SK-N-MC (cell line): ENCODE measurements around the gene CNKSR1.
"Not testable (repeated sequence)": the region's sequence is repeated elsewhere in the genome, so short reads cannot be mapped to it uniquely, and the experiment has no call there.

ENCODE experiments used
- DNase-seq: peaks from one replicate; pipeline ENCODE4 v3.0.0-alpha.2; 2011; ENCODE audit warnings: low read depth, low spot score
- H3K27ac ChIP-seq: fragments of 200-600 bp; sonication (generic); 2 replicates; pipeline ENCODE4 v1.5.1; 2016; ENCODE audit warnings: mixed run types
- H3K36me3 ChIP-seq: fragments of 200-600 bp; sonication (generic); 2 replicates; pipeline ENCODE4 v1.6.1; 2017; ENCODE audit warnings: antibody characterized with exemption, low read length, mixed read lengths; ENCODE audit not compliant: insufficient read depth
- H3K4me3 ChIP-seq: fragments of 200-600 bp; sonication (generic); 2 replicates; pipeline ENCODE4 v1.5.1; 2016
- H3K9ac ChIP-seq: fragments of 200-600 bp; sonication (generic); 2 replicates; pipeline ENCODE4 v1.8.0; 2017; ENCODE audit warnings: mixed run types, mixed read lengths; ENCODE audit not compliant: insufficient read length
- H3K9me3 ChIP-seq: fragments of 200-600 bp; sonication (generic); 2 replicates; pipeline ENCODE4 v1.6.1; 2017; ENCODE audit warnings: low read depth, mild to moderate bottlenecking, antibody characterized with exemption, low read length, moderate library complexity, mixed read lengths
- EZH2 ChIP-seq: fragments of 200-600 bp; sonication (generic); IDR thresholded peaks from one replicate; pipeline ENCODE4 v1.6.1; 2017; ENCODE audit warnings: antibody characterized with exemption
- FOXP2 ChIP-seq: optimal IDR thresholded peaks from 2 replicates; pipeline ENCODE3; 2011; ENCODE audit warnings: mild to moderate bottlenecking, moderate library complexity; ENCODE audit not compliant: insufficient read depth; ENCODE audit errors: extremely low read length, control extremely low read depth
- POLR2AphosphoS5 ChIP-seq: IDR thresholded peaks from 2 replicates; pipeline ENCODE4 v1.6.1; 2012; ENCODE audit warnings: mild to moderate bottlenecking, low read depth, low read length, borderline replicate concordance

Gene CNKSR1

DNA sequence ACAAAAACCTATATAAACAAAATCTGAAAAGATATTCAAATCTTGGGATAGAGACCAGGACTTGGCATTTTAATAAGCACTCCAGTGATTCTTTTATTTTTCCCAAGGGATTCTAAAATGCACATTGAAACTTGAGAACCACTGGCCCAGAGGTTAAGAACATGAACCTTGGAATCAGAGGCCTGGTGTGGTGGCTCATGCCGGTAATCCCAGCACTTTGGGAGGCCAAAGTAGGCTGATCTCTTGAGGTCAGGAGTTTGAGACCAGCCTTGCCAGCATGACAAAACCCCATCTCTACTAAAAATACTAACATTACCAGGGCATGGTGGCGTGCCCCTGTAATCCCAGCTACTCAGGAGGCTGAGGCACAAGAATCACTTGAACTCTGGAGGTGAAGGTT, 43.8 kb downstream of the CNKSR1 start:
- TF ChIP-seq POLR2AphosphoS5 (no peak), FOXP2 (no peak), EZH2 (no peak)
- Histone ChIP-seq H3K9me3 (no peaks in the 10 kb centered on the region), H3K36me3 (no peaks in the 10 kb centered on the region), H3K27ac (no peak overlapping the region), H3K4me3 (no peak overlapping the region), H3K9ac (no peak overlapping the region)
- no peak for DNase-seq

DNA sequence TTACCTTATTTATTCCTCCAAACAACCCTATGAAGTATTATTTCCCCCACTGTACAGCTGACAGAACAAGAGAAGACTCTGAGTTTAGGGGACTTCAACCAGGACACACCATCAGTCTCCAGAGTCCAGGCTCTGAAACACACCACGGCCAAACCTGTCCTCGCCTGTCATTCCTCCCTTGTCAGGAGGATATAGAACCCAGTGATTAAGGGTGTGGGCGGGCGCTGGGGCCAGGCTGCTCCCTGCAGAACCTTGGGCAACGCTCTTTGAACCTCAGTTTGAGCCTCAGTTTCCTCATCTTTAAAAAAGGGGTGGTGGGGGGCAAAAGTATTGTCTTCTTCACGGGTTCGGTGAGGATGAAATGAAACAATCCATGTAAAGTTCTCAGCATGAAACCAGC, 47.3 kb downstream of the CNKSR1 start:
- no peak overlapping the region for H3K9ac ChIP-seq
- H3K9me3 ChIP-seq = no peaks in the 10 kb centered on the region
- no peaks in the 10 kb centered on the region for H3K36me3 ChIP-seq
- DNase-seq = no peak
- TF ChIP-seq FOXP2 (no peak), POLR2AphosphoS5 (no peak), EZH2 (no peak)
- no peak overlapping the region for H3K4me3 ChIP-seq
- H3K27ac ChIP-seq = no peak overlapping the region

DNA sequence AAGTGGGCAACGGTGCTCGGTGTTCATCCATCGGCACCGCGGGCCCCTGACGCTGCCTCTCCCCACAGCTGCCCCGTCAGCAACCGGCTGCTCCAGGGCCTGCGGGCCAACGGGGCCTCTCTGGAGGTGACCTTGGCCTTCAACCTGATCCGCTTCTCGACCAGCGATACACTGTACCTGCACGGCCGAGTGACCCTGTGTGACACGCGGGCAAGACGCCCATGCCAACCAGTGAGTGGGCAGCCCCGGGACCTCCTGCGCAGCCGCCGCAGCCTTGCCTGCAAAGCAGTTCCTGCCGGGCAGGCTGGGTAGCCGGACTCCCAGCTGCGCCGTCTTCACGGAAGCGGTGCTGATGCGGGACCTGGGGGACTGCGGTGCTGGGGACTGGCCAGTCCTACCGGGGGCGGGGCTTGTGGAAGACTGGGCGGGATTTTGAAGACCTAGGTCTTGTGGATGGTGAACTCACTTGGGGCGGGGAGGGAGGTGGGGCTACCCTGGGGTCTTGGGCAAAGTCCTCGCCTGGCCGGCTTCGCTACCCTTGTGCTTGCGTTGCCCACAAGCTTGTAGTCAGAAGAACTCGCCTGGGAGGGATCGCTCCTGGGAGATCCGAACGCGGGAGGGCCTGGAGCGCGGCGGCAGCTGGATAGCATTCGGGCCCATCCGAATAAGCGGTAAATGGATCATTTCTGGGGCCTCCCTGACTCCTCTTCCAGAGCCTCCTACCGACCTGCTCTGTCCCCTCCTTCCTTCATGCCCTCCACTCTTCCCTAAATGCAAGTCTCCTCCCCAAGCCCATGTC, 47.9 kb downstream of the CNKSR1 start:
- Histone ChIP-seq H3K9ac (no peak overlapping the region), H3K27ac (no peak overlapping the region), H3K36me3 (no peaks in the 10 kb centered on the region), H3K9me3 (no peaks in the 10 kb centered on the region), H3K4me3 (no peak overlapping the region)
- DNase-seq = no peak
- TF ChIP-seq FOXP2 (no peak), EZH2 (no peak), POLR2AphosphoS5 (no peak)

DNA sequence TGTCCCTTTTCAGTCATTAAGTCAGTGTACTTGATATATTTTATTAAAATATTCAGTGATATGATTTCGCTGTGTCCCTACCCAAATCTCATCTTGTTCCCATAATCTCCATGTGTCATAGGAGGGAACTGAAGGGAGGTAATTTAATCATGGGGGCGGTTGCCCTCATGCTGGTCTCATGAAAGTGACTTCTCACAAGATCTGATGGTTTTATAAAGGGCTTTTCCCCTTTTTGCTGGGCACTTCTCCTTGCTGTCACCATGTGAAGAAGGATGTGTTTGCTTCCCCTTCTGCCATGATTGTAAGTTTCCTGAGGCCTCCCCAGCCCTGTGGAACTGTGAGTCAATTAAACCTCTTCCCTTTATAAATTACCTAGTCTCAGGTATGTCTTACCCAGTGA, 53.4 kb downstream of the CNKSR1 start:
- H3K27ac ChIP-seq, H3K9ac ChIP-seq, DNase-seq: not testable (repeated sequence)

DNA sequence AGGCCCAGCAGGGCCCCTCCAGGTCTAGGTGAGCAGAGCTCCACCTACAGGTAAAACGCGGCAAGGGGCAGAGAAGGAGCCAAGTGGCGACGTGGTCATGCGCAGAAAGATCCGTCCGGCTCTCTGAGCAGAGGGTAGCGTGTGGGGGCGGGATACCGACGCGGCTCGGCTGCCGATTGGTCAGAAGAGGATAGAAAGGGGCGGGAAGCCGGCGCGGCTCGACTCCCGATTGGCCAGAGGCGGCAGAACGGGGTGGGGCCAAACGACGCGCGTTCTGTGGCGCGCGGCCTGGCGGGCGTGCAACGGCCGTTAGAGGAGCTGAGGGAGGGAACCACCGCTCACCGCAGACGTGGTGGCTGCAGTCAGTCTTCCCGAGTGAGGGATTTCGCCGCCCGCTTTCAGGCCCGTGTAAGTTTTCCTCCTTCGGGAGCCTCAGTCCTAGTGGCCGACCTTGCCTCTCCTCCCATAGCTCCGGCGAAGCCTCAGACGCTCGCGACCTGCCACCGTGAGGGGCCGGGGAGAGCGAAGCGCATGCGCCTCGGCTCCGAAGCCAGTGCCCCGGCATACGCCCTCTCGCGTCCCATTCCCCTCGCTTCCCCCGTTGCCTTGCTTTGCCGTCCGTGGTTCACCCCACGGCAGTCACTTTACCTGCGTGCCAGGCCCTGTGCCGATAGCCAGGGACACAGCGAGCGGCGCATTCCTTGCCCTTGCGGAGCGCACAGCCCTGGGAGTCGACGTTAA, 56.8 kb downstream of the CNKSR1 start, which contains the start of gene CEP85:
Gene CEP85, plus strand, starts transcription at position 298 of the 741 bp plus-strand sequence. CDS start 5,584 bp downstream, outside the sequence.
- Histone ChIP-seq H3K36me3 (peaks cover 19% of the 10 kb centered on the region), H3K9me3 (no peaks in the 10 kb centered on the region), H3K27ac (peak within 1 kb of the TSS; percentile 15; the same call in 1 of the 2 replicates), H3K9ac (peak within 1 kb of the TSS; percentile 90), H3K4me3 (peak within 1 kb of the TSS; percentile 100)
- TF ChIP-seq POLR2AphosphoS5 (peak; percentile 98), EZH2 (no peak)
- peak; percentile 81 for DNase-seq

More for the DNA sequence above, 53.4 kb downstream of the CNKSR1 start:
- not testable (repeated sequence) for H3K36me3 ChIP-seq, H3K4me3 ChIP-seq, H3K9me3 ChIP-seq

DNA sequence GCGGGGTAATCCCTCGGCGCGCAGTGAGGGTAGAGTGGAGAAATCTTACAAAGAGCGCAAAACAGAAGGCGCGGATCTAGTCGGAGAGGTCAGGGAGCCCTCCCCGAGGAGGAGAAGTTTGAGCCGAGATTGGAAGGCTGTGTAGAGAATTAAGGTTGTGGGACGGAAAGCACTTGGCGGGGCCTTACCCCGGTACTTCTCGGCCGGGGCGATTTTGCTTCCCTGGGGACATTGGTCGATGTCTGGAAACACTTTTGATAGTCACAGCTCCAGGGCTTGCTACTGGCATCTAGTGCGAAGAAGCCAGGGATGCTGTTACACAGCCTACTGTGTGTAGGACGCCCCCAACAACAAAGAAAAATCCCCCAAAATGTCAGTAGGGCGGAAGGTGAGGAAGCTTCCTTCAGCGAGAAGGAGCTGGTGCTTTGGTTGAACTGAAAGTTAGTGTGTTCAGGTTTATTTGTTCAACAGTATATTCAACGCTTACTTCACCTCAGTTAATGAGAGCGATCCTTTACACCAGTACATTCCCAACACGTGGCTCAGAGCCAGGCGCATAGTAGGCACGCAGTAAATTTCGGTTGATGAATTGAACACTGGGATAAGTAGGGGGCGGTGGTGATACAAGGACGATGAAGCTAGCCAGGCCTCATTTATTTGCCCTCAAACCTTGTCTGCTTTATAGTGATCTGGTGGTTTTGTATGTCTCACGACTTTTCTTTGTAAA, 57.5 kb downstream of the CNKSR1 start:
- H3K36me3 ChIP-seq = peaks cover 23% of the 10 kb centered on the region
- DNase-seq = no peak
- peak overlapping the region; percentile 90 for H3K9ac ChIP-seq
- no peaks in the 10 kb centered on the region for H3K9me3 ChIP-seq
- 0 out of 2 replicates have a peak overlapping the region, but pooled peaks have one; percentile 15 for H3K27ac ChIP-seq
- H3K4me3 ChIP-seq = peak overlapping the region; percentile 100
- TF ChIP-seq FOXP2 = no peak
- TF ChIP-seq POLR2AphosphoS5 = no peak
- no peak for TF ChIP-seq EZH2

DNA sequence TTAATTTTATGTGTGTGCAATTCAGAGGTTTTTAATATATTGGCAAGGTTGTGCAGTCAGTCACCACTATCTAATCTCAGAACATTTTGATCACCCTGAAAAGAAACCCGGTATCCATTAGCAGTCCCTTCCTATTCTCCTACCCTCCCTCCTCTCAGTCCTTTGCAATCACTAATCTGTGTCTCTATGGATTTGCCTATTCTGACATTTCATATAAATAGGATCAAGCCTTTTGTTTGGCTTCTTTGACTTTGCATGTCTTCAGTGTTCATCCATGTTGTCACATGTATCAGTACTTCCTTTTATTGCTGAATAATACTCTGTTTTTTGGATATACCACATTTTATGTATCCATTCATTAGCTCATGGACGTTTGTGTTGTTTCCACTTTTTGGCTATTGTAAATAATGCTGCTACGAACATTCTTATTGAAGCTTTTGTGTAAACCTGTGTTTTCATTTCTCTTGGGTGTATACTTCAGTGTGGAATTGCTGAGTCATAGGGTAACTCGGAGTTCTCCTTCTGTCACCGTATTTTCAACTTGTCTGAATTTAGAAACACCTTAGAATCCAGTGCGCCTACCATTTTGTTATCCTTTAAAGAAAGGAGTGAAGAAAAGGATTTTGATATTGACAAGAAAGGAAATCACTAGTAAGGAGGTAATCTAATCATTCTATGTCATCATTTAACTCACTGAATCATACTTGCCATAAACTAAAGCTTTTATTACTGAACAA, 60.1 kb downstream of the CNKSR1 start:
- H3K9ac ChIP-seq = no peak overlapping the region
- peak overlapping the region; percentile 37; the same call in 1 of the 2 replicates for H3K27ac ChIP-seq
- TF ChIP-seq EZH2 (no peak), FOXP2 (no peak), POLR2AphosphoS5 (no peak)
- H3K9me3 ChIP-seq = no peaks in the 10 kb centered on the region
- no peak for DNase-seq
- peaks cover 25% of the 10 kb centered on the region for H3K36me3 ChIP-seq
- peak overlapping the region; percentile 31; the same call in 1 of the 2 replicates for H3K4me3 ChIP-seq
